NCI-H774 (cell line): ENCODE results near the gene ERICH2.

Source experiments
- DNase-seq: peaks from one replicate; lab custom pipeline; 2025; lab: John Stamatoyannopoulos, UW

Gene ERICH2

DNA sequence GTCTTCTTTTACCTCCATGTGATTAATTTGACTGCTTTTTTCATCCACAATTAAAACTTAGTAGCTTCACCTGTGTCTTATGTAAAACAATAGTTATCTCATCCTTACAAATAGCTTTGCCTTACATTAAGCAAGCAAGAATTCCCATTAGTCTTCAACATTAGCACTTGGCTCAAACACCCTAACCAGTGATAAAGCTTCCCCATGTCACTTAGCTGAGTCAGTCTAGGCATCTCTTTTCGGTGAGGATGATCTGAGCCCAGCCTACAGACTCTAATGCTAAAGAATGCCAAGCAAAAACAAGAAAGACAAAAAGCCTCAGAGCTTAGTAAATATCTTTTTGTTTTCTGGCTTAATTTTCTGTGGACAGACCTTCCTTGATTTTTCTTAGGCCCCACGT lies 72.6 kb downstream of the ERICH2 start:
- DNase-seq: no peak

DNA sequence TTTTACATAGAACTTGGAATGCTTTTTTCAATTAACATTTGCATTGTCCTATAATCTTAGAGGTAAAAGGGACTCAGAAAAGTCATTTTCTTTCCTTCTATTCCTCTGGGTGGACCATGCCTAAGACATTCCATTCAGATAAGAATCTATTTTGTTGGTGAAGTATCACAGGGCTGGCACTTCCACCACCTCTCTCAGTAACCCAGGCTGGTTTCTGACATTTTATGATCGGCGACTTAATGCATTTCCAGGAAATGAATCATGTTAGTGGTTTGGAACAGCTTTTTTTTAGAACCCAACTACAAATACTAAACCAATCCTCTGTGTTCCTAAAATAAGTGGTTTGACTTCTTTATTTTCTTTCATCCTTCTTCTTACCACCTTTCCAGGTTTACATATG lies 73.5 kb downstream of the ERICH2 start:
- DNase-seq: no peak

DNA sequence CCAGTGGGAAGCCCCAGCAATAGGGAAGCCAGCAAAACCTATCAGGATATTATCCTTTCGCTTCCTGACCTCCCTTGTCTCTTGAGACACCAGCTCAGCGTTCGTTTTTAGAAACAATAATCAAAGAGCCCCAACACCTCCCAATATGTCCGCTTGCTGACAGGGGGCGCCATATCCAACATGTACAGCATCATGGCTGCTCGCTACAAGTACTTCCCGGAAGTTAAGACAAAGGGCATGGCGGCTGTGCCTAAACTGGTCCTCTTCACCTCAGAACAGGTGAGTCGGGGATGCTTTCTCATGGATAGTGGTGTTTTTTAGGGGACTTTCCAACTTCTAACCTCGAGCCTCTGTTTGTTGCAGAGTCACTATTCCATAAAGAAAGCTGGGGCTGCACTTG lies 75.2 kb downstream of the ERICH2 start:
- no peak for DNase-seq

DNA sequence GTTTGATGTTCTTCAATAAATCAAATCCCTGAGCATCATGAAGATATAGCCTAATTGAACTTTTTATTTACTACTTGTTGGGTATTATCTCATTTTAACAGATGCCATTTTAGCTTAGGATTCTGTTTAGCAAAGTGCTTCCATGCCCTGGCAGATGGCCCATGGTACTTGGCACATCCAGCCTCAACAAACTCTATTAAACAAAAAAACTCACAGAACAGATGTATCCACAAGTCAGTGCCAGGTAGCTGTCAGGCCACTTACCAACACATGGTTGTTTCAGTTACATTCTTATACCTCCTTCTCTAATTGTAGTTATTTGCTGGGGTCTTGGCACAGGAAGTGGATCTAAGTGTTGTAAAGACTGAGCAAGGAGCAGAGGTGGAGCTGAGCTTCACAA lies 76.1 kb downstream of the ERICH2 start:
- no peak for DNase-seq

DNA sequence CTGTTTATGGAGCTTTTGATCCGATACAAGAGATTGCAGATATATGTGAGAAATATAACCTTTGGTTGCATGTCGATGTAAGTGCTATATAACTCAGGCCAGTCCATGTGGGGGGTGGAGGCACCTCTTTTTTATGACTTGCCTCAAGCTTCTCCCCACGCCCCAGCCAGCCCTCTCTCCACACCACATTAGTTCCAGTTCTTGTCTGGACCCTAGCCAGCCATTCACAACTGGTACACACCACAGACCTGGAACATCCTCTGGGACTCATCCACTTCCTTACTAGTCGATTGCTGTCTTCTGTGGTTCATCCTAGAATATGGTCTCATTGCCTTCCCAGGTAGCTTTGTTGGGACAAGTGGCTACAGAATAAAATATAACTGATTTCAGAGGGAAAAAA lies 77.5 kb downstream of the ERICH2 start:
- DNase-seq: no peak
